Activated CD8-positive, alpha-beta memory T cell treated with anti-CD3 and anti-CD28 coated beads, Interleukin-2, amount 50 U/mL, for 24 hours (primary cell): ENCODE results near the gene ITGA6.
A peak's percentile ranks its signal among the peaks of the same experiment; 100 is the strongest.

Experiments
- DNase-seq: peaks from one replicate; pipeline ENCODE4 v3.0.0-alpha.2; 2020; ENCODE audit errors: extremely low read depth

Gene ITGA6

GRCh38 chr2:172465417-172466334, 38.3 kb downstream of the ITGA6 start:
- DNase-seq: peak; percentile 41

- DNase-seq: no peak
Measured at GRCh38 chr2:172467382-172467781, 40.0 kb downstream of the ITGA6 start.

GRCh38 chr2:172470958-172471922, 43.9 kb downstream of the ITGA6 start:
- DNase-seq: no peak

GRCh38 chr2:172472446-172473033, 45.2 kb downstream of the ITGA6 start:
- no peak for DNase-seq

DNA sequence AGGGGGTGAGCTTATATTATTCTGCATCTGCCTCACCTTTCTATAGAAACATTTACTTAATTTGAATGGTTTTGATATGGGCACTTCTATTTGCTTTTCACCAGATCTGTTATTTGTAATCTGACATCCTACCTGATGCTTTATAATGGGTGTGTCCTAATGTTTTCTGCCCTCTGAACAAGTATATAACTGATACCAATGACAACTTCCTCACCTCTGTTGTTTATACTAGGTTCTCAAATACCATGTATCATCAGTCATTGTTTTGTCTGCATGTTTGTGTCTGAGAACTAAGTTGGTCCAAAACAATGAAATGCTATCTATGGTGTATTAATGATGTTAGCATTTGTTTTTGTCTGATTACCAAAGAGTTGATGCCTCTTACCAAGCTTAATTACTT, 45.8 kb downstream of the ITGA6 start:
- no peak for DNase-seq

DNA sequence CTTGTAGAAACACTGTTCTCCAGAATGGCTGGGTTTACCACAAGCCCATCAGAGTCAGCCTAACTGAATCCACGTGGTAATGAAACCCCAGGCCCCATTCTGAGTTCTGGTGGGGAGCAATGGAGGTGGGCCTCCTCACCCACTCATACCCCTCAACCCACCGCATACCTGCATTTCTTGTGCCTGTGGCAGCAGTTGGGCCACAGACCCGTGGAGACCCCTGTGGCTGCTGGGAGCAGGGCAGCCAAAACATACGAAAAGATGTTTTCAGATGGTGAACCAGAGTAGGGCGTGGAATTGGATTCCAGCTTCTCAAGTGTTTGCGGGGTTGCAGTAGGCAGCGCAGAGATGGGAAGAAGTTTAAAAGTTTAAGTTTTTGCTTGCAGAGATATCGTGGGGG, 51.0 kb downstream of the ITGA6 start:
- no peak for DNase-seq

DNA sequence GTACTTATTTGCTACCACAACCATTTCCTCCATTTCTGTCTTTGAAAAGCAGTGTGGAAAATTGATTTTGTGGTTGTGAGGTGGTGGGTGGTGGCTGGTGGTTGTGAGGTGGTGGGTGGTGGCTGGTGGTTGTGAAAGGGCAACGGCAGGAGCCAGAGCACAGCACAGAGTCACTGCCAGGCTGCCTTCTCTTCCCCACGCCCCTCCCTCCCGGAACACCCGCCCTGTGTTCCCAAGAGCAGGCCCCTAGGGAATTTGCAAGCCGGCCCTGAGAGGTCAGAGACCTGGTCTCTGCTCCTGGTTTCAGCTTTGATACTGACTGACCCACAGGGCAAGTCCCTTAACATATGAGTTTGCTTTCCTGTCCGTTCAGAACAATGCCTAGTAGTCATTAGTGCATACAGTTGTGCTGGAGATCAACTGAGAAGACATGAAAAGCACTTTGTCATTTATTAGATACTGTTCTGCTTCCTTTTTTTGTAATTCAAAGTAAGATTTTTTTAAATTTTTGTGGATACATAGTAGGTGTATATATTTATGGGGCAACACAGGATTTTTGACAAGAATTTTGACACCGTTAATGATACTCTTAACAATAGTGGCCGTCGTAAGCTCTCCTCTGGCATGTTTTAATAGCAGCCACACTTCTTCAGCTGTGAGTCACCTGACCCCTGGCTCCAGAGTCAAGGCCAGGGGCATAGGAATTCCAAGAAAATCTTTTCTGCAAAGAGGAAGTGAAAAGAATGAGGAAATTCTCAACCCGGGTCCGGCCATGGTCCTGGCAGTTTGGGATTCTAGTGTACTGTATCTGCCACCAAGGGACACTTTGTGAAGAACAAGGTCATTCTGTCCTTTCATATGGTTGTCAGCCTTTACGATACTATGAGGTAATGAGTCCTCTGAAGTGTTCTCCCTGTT, 53.2 kb downstream of the ITGA6 start:
- no peak for DNase-seq

DNA sequence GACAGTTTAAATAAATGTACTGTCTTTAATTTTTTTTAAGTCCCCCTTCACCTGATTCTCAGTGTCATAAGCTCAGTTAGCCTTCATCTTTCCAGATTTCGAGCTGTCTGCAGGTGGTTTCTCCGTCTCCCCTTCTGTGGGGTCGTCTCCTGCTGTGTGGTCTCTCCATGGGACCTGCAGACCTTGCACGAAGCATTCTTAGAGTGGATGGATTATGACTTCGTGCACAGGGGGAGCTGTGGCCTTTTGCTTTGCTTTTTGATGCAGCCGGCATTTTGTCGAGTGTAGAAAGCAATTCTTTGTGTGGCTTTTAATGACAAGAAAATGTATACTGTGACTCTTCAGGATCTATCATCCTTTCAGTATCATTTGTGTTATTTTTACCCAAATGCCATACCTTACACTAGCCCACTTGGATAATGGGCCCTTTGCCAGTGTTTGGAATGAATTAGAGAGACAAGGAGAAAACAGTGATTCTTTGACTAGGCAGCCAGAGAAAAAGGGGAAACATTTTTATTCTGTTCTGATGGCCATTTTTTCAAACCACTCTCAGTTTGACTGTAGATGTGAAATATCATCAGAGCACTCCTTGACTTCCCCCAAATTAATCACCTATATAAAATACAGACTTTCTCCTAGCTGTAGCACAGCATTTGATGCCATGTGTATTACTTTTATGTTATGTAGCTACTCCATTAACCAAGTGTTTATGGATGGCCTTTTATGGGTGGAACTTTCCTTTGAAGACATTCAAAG, 54.3 kb downstream of the ITGA6 start:
- DNase-seq: no peak

DNA sequence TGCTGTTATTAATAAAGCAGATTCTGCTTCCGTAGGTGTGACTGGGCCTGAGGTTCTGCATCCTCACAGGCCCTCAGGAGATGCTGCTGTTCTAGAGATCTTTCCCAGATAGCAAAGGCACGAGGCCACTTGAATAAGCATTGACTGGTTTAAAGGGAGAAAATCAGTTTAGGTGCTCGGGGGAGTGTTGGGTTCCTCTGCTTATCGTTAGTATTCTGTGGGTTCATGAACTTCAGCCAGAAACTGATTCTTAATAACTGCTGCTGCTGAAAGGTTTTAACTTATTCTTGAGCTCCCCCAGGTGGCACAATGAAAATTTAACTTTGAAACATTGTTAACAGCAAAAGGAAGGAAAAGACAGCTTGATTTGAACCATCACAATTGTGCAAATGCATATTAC, 56.9 kb downstream of the ITGA6 start:
- DNase-seq: no peak

GRCh38 chr2:172484706-172485105, 57.3 kb downstream of the ITGA6 start:
- no peak for DNase-seq

DNA sequence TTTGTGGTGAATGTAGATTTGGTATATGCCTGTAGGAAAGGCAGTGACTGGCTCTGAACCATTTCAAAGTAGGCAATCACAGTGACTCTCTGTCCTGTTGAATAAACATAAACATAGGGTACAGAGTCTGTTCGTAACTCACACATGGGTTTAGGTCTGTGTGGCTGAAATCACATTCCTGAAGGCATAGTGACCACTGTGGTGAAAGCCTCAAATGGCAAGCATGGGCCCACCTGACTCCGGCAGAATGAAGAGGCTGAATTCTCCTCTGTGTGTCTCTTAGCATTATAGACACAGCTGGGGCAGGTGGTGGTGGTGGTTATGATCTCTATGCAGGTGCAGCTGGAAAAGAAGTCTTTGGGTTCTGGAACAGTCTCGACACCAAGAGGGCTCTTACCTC, 61.2 kb downstream of the ITGA6 start:
- no peak for DNase-seq

DNA sequence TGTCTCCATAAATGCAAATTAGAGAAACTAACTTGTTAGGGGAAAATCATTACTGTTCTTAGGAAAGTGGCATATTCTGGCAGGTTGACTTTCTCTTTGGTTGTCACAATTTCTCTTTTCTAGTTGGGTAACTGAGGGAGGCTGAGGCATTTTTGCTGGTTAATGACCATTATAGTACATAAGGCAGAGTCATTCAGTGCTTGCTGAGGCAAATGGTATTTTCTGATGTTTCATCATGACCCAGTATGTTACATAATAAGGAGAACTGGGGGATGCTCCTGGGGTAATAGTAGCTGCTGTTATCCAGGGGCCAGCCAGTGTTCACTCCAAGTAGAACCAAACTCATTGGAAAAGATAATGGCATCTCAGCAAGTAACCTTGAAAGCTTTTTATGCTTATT, 62.3 kb downstream of the ITGA6 start:
- no peak for DNase-seq

DNA sequence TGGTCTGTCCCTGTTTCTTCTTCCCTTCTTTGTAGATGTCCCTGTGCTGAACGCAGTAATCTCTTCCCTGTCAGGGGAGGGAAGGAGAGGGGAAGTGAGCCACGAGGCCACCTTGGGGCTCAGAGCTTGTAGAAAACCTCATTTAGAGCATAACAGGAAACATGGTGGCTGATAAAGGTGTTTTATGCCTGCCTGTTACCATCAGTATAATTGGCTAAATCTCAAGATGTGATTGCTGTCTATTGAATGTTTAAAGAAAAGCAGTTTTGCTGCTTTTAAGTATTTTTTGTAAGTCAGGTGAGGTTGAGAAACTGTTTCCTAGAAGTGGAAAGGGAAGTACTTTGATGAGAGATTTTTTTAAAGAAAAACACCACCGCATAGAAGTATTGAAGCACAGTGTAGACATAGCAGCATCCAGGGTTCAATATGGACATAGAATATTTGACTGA, 68.8 kb downstream of the ITGA6 start:
- no peak for DNase-seq

DNA sequence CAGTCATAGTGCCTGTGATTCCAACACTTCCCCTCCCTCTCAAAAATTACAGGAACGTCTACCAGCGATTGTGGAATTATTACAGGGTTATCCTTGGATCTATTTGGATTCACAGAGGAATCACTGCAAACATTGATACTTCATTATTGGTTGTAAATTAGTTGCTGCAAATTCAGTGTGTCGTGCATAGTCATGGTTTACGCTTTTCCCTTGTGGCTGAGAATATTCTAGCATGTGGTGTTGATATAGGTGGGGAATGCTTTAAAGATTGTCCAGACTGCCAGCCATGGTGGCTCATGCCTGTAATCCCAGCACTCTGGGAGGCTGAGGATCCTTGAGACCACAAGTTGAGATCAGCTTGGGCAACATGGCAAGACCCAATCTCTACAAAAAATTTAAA, 79.8 kb downstream of the ITGA6 start:
- no peak for DNase-seq

DNA sequence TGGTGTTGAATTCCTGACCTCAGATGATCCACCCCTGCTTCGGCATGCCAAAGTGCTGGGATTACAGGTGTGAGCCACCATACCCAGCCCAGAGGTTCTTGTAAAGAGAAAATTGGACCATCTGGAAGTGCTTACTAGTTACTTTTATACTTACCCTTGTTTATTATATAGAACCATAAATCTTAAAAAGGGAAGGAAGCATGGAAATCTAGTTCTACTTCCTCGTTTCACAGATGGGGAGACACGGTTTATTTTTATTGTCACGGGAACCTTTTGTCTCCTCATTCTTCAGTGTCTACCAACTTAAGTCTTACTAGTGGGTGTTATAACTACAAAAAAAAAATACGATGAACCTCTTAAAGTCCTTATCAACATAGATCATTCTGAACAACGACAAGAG, 82.7 kb downstream of the ITGA6 start:
- no peak for DNase-seq

DNA sequence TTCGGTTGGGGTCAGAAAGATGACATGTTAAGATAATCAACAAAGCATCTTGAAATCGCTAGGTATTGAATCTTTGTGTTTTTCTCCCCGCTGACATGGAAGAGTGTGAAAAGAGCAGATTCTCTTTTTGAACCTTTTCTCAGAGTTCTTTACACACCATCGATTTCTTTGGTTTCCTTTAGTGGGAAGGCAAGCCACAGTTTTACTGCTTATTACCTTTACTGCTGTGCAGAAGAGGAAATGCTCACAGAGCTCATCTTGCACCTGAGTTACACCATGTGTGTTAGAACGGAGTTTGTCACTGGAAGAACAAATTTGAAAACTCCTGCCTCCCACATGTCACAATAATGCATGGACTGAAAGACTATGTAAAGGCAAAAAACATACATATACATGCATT, 83.2 kb downstream of the ITGA6 start:
- DNase-seq: no peak

DNA sequence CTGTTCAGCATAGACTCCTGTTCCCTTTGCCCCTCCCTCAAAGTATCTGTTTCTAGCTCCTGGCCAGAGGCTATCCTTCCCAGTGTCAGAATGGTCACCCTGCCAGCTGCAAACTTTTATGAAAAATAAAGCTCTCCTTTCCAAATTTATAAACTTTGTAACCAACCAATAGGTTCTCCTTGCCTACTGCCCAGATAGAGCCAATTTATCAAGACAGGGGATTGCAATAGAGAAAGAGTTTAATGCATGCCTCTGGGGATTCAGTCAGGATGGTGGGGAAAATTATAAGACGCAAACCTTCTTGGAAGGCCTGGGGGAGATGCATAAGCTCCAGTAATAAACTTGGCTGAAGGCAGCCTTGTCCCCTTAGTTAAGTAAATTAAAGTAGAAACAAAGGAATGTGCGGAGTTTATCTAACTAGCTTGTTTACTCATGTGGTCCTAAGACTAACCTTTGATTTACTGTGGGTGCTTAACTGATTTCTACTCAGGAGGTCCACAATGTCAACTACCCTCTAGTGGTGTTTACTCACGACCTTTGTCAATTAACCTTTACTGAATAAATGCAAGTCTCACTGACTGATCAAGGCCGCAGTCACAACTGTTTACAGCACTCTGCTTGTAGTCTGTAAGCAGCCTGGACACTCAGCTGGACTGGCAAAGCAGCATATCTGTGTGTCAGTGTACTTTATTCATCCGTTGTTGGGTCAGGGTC, 85.6 kb downstream of the ITGA6 start:
- DNase-seq: no peak

DNA sequence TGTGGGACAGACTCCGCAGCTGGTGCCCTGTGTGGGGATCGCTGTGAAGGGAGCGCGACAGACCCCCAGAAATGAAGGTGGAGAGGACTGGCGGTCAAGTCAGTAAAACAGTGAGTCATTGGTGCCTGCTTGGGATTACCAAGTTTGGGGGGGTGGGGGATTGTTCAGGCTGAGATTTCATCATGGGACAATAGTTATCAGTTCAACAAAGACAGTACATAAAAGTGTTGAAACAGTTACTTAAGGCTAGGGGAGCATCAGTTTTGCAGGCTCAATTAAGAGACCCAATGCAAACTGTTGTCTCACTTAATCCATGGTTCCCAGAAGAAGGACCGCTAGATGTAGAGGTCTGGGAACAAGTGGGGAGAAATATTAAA, 86.1 kb downstream of the ITGA6 start:
- no peak for DNase-seq

DNA sequence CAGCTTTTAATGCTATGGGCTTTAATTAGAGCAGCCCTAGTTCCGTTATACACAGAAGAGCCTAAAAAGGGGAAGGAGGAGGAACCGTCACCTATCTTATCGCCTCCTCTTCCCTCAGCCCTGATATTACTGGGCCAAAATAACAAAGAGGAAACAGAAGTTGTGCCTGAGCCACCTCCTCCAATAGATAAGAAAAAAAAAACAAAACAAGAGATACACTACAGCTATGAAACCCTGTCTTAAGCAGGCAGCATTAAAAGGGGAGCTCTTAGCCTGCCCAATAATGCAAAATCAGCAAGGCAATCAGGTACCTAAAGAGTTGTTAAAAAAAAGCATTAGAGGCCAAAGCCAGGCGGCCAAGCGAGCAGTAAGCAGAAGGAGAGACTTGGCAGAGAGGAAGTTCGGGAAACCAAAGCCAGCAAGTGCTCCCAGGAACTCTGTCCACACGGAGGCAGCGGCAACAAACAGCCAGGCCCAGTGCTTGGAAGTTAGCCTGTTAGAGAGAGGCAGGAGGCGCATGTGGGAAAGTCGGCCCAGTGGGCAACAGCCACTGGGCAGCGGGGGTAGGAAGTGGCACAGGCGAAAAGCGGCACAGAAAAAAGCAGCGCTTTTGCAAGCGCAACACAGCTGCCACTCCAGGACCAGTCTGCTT, 86.7 kb downstream of the ITGA6 start:
- DNase-seq: no peak
